ENCODE measurements around the gene CPED1.

- TF ChIP-seq SUZ12 (IDR thresholded peaks at IDR 0.05; ENCODE audit: unreplicated experiment) (no peak), EZH2 (IDR thresholded peaks at IDR 0.05; ENCODE audit: borderline replicate concordance, control insufficient read depth, low read depth, low read length) (no peak), RAD21 (IDR thresholded peaks at IDR 0.05; ENCODE audit: insufficient read depth, low read depth, low read length) (no peak), EP300 (IDR thresholded peaks at IDR 0.05; ENCODE audit: borderline replicate concordance in 1 of 2, control insufficient read depth in 1 of 2, low read depth in 2 of 2, low read length in 2 of 2) (no peak), CTCF (IDR thresholded peaks at IDR 0.05 in 2 of 3, conservative IDR thresholded peaks at IDR 0.05 in 1 of 3; ENCODE audit: control insufficient read depth in 2 of 3, extremely low read depth in 1 of 3, insufficient read depth in 1 of 3, low read depth in 3 of 3, low read length in 3 of 3) (no peak), CREM (IDR thresholded peaks at IDR 0.05; ENCODE audit: low read depth) (no peak), SMC3 (IDR thresholded peaks at IDR 0.05; ENCODE audit: borderline replicate concordance, low read length) (no peak)
These were observed 83.2 kb downstream of the CPED1 start for GRCh38 chr7:121071662-121072061.
